ENCODE measurements around the gene OAS1.
"Not testable (repeated sequence)": the region's sequence is repeated elsewhere in the genome, so short reads cannot be mapped to it uniquely, and the experiment has no call there.

The OAS1 gene

DNA sequence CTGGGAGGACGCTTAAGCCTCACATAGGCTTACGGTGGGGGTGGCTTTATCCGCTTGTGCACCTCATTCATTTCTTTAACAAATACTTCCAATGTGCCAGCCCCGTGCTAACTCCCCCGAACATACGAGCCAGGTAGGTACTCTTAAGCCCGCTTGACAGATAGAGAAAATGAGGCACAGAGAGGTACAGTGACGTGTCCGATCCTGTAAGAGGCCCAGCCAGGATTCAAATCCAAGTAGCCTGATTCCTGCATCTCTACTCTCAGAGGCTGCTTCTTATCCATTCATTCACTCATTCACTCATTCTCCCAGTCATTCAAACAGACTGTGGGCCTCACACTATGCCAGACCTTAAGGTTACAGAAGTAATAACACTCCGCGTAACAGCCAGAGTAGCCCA, 32.0 kb downstream of the OAS1 start:
- no peak for DNase-seq

DNA sequence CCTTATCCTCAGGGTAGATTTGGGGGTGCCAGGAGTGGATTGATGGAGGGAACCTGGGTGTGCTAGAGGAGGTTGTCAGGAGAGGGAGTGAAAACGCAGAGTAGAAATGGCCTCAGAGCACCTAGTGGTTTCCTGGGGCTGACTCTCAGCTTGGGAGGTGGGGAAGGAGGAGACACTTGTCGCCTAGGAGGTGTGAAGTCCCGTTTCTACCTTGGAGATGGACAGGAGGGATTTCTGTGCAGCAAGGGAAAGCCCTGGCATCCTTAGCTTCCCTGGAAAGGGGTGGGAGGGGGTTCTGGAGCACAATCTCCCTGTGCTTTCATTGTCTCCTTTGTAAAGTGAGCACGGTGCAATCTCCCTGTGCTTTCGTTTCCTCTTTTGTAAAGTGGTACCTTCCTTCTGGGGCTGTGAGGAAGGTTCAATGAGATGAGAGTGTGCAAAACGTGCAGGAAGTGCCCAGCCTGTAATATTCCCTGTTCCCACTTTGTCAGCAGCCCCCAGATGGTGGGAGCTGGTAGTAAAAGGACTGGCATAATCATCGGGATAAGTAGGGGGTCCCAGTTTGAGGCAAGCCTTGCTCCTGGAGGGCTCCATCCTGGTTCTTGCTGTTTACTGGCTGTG, 33.1 kb downstream of the OAS1 start:
- no peak for DNase-seq

DNA sequence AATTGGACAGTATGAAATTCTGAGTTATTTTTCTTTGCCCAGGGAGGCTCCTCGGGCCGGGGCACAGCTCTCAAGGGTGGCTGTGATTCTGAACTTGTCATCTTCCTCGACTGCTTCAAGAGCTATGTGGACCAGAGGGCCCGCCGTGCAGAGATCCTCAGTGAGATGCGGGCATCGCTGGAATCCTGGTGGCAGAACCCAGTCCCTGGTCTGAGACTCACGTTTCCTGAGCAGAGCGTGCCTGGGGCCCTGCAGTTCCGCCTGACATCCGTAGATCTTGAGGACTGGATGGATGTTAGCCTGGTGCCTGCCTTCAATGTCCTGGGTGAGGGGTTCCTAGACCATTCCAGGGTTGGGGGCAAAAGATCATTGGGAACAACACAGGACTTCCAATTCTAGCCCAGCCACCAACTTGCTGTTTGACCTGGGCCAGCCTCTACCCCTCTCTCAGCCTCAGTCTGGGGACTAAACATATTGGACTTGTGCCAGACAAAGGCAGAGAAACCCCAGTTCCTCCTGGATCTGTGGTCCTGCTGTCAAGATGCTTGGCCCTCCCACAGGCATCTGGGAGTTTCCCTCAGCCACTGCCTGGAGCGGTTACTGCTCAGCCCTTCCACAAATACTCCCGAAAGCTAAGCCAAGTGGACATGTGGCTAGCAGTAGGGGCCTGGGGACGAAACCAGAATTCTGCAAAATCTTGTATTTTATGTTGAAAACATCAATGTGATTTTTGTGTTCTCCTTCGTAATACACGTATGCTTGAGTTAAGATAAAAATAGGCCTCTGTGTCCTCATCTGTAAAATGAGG, 35.0 kb downstream of the OAS1 start:
- no peak for DNase-seq

DNA sequence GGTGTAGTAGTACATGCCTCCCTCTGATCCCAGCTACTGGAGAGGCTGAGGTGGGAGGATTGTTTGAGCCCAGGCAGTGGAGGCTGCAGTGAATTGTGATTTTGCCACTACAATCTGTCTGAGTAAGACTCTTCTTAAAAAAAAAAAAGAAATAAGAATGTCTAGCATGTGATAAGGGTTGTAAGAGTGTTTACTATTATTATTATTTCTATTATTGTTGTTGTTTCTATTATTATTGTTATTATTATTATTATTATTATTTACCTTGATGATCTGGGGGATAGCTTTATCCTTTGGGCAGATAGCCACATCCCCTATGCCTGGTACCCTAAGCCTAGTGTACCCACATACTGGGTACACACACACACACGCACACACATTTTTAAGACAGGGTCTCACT, 35.8 kb downstream of the OAS1 start:
- DNase-seq = no peak

DNA sequence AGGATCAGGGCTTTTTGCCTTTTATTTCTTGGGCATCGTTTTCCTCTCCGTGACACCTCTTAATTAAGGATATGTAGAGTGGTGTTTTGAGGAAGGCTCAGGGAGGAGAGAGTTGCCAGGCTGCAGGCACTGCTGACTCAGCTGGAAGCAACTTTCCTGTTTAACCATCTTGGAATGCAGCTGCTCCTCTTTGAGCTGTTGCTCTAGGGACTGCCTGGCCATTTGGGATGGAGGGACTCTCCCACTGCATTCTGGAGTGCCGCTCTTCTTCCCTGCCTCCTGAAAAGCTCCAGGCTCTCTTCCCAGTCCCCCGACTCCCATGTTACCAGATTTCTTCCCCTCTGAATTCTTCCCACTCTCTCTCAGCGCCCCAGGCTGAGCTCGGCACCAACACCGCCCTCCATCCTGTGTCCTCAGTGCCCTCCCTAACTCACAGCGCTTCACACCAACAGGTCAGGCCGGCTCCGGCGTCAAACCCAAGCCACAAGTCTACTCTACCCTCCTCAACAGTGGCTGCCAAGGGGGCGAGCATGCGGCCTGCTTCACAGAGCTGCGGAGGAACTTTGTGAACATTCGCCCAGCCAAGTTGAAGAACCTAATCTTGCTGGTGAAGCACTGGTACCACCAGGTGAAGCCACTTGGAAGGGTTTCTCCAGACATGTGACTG, 37.4 kb downstream of the OAS1 start:
- no peak for DNase-seq

DNA sequence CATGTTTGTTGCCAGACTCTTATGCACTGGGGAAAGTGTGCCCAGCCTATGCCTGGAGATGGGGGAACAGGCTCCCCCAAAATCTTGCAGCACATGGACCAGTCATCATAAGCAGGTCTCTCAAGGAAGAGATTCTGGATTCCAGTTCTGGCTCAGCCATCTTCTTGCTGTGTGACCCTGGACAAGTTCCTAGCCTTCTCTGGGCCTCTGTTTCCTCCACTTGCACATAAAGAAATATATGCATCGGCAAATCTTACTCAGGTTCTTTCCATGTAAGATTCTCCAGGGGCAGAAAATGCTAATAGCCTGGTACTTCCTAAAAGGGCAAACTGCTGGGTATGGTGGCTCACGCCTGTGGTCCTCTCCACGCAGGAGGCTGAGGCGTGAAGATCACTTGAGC, 38.8 kb downstream of the OAS1 start:
- no peak for DNase-seq

DNA sequence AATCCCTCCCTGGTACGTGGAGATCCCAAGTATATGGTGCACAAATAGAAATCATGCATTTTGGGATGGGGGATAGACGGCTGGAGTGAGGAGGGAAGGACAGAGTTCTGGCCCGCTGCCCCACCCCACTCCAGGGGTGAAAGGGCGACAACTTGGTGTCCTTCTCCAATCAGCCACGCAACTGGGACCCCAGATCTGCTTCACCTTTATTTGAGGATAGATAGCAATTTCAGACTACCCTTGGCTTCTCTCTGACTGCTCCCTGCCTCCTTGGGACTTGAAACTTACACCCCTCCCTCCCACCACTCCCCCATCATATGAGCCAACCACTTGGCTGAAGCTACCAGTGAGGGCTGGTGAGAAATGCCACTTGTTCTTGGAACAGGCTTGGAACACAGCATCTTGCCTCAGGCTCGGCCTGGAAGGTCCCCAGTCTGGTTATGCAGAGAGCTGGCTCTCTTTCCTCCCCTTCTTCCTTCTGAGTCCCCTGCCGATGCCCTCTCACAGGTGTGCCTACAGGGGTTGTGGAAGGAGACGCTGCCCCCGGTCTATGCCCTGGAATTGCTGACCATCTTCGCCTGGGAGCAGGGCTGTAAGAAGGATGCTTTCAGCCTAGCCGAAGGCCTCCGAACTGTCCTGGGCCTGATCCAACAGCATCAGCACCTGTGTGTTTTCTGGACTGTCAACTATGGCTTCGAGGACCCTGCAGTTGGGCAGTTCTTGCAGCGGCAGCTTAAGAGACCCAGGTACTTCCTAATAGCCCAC, 39.7 kb downstream of the OAS1 start:
- DNase-seq = no peak

DNA sequence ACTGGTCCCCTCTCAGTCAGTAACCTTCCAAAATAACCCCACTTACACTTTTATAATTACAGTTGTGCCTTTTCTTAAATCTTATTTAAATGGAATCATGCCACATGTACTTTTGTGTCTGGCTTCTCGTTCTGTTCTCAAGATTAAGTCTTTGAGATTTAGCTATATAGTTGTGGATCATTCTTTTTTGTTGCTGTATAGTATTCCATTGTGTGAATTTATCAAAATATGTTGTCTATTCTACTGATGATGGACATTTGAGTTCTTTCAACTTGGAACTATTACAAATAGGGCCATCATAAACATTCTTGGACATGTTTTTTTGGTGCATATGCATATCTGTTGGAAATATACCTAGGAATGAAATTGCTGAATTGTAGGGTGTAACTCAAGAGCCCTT, 40.6 kb downstream of the OAS1 start:
- no peak for DNase-seq

DNA sequence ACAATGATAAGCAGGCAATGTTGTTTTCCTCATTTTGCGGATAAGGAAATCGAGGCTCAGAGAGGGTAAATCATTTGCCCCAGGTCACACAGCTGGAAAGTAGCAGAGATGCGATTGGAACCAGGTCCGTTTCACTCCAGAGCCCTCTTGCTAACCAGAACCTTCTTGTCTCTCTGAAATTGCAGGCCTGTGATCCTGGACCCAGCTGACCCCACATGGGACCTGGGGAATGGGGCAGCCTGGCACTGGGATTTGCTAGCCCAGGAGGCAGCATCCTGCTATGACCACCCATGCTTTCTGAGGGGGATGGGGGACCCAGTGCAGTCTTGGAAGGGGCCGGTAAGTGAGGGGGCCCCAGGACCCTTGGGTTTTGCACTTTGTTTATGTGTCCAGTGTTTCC, 41.0 kb downstream of the OAS1 start:
- no peak for DNase-seq

DNA sequence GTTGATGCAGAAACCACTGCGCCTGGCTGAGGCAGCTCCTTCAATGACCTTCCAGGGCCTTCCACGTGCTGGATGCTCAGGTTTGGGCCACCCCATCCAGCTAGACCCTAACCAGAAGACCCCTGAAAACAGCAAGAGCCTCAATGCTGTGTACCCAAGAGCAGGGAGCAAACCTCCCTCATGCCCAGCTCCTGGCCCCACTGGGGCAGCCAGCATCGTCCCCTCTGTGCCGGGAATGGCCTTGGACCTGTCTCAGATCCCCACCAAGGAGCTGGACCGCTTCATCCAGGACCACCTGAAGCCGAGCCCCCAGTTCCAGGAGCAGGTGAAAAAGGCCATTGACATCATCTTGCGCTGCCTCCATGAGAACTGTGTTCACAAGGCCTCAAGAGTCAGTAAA, 42.0 kb downstream of the OAS1 start:
- DNase-seq = no peak

DNA sequence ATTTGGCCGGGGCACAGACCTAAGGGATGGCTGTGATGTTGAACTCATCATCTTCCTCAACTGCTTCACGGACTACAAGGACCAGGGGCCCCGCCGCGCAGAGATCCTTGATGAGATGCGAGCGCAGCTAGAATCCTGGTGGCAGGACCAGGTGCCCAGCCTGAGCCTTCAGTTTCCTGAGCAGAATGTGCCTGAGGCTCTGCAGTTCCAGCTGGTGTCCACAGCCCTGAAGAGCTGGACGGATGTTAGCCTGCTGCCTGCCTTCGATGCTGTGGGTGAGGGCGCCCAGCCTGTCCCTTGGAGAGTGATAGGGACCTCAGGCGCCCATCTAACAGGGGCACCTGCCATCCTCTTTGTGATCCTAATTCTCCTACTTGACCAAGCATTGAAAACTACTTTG, 43.9 kb downstream of the OAS1 start:
- no peak for DNase-seq

DNA sequence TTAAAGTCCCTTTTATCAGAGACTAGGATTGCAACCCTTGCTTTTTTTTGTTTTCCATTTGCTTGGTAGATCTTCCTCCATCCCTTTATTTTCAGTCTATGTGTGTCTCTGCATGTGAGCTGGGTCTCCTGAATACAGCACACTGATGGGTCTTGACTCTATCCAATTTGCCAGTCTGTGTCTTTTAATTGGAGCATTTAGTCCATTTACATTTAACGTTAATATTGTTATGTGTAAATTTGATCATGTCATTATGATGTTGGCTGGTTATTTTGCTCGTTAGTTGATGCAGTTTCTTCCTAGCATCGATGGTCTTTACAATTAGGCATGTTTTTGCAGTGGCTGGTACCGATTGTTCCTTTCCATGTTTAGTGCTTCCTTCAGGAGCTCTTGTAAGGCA, 50.4 kb downstream of the OAS1 start:
- DNase-seq = not testable (repeated sequence)

DNA sequence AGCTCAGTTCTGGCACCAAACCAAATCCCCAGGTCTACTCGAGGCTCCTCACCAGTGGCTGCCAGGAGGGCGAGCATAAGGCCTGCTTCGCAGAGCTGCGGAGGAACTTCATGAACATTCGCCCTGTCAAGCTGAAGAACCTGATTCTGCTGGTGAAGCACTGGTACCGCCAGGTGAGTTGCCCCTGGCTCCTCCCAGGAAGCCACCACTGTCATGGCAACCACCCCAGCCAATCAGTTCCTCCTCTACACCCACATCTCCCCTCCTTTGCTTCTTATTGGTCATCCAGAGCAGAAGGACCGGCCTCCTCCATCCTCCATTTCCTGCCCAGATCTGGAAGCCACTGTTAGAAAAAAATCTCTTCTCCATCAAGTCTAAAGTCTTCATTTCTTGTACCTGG, 54.3 kb downstream of the OAS1 start:
- DNase-seq = no peak

DNA sequence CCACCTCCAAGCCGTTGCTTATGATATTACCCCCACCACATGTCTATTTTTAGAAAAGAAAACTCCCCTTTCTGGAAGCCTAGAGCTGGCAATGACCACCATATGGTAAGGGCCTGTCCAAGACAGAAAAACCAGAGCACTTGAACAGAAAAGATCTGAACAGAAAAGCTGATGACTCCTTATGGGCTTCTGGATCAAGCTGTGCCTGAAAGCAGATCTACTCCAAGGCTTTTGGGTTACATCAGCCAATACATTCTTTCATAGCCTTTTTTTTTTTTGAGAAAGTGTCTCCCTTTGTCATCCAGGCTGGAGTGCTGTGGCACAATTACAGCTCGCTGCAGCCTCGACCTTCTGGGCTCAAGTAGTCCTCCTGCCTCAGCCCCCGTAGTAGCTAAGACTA, 54.8 kb downstream of the OAS1 start:
- DNase-seq = no peak

DNA sequence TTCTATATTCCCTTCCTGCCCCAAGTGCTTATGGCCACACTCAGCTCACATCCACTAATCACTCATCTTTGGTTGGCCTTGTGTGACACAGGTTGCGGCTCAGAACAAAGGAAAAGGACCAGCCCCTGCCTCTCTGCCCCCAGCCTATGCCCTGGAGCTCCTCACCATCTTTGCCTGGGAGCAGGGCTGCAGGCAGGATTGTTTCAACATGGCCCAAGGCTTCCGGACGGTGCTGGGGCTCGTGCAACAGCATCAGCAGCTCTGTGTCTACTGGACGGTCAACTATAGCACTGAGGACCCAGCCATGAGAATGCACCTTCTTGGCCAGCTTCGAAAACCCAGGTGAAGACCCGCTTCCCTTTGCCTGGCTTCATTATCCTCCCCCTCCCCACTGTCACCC, 55.8 kb downstream of the OAS1 start:
- DNase-seq = no peak

DNA sequence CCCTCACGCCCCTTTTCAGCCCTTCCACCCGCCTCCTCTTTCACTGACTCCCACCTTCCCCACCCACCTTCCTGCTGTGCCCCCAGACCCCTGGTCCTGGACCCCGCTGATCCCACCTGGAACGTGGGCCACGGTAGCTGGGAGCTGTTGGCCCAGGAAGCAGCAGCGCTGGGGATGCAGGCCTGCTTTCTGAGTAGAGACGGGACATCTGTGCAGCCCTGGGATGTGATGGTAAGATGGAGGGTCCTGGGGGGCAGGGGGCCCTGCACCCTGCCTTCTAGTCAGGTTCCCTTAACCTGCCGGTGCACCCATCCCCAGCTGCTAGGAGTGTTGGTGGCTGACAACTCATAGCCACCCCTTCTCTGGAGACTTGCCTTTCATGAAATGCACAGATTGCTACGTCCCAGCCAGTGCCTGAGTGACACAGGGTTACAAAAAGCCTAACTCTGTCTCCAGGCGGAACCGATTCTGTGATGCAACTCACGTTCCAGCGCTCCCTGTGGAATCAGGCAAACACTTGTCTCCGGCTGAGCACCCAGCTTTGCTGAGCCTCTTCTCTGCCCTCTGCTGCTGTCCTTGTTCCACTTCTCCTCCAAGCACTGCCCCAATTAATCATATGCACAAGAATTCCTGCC, 56.6 kb downstream of the OAS1 start:
- DNase-seq = no peak

DNA sequence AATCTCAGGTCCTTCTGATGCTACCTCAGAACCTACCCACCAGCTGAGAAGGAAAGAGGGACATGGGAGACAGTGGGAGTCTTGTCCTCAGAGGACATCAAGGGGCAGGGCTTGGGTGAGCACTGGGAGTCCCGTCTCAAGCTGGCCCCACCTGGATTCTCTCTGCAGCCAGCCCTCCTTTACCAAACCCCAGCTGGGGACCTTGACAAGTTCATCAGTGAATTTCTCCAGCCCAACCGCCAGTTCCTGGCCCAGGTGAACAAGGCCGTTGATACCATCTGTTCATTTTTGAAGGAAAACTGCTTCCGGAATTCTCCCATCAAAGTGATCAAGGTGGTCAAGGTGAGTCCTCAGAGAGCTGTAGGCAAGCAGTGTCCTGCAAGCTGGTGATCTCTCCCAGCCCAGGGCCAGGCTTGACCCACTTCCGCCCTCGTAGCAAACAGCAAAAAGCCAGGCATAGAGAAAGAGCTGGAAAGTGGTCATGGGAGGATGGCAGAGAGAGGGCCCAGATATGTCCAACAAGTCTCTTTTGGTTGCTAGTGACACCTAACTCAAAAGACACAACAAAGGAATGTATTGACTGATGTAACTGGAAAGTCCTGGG, 57.4 kb downstream of the OAS1 start:
- DNase-seq = no peak

DNA sequence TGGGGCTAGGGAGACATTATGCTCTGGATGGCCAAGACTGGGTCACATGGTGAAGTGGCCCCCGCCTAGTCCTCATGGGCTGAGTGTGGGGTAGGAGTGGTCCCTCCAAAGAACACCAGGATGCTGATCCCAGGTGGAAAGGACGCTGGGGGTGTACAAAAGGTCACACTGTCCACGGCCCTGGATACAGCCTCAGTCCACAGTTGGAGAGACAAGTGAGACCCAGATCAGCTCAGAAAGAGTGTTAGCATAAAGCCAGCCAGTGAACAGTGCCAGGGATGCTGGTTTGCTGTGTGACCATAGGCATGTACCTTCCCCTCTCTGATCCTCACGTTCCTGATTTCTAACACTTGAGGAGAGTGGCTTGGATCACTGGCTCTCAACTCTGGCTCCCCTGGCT, 58.2 kb downstream of the OAS1 start:
- DNase-seq = no peak

DNA sequence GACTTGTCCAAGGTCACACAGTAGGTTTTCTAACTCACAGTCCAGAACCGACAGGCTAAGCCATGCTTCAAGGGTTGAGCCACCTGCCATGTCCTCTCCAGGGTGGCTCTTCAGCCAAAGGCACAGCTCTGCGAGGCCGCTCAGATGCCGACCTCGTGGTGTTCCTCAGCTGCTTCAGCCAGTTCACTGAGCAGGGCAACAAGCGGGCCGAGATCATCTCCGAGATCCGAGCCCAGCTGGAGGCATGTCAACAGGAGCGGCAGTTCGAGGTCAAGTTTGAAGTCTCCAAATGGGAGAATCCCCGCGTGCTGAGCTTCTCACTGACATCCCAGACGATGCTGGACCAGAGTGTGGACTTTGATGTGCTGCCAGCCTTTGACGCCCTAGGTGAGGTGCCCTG, 58.9 kb downstream of the OAS1 start:
- DNase-seq = no peak

DNA sequence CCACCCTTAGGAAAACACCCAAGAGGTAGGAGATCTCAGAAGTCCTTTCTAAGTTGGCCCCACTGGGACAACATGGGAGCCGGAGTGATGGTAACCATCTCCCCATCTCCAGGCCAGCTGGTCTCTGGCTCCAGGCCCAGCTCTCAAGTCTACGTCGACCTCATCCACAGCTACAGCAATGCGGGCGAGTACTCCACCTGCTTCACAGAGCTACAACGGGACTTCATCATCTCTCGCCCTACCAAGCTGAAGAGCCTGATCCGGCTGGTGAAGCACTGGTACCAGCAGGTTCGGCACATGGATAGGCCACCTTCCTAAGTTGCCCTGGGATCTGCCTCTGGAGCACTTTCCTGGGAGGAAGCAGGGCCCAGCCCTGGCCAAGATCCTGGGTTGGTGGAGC, 60.5 kb downstream of the OAS1 start:
- DNase-seq = no peak

DNA sequence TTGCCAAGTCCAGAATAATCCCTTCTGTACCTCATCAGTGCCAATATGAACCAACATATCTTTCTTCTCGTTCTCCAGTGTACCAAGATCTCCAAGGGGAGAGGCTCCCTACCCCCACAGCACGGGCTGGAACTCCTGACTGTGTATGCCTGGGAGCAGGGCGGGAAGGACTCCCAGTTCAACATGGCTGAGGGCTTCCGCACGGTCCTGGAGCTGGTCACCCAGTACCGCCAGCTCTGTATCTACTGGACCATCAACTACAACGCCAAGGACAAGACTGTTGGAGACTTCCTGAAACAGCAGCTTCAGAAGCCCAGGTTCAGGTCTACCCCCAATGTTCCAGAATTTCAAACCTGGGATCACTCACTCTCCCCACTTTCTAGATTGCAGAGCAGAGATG, 61.1 kb downstream of the OAS1 start:
- no peak for DNase-seq

All from activated CD4-positive, alpha-beta T cell treated with anti-CD3 and anti-CD28 coated beads, Interleukin-2, amount 50 U/mL, for 4 hours (primary cell).